Effector CD4-positive, alpha-beta T cell (primary cell): ENCODE measurements around the gene OARD1.

ENCODE experiments used
- DNase-seq: peaks from one replicate; pipeline ENCODE4 v3.0.0-alpha.2; 2020

The OARD1 gene

DNA sequence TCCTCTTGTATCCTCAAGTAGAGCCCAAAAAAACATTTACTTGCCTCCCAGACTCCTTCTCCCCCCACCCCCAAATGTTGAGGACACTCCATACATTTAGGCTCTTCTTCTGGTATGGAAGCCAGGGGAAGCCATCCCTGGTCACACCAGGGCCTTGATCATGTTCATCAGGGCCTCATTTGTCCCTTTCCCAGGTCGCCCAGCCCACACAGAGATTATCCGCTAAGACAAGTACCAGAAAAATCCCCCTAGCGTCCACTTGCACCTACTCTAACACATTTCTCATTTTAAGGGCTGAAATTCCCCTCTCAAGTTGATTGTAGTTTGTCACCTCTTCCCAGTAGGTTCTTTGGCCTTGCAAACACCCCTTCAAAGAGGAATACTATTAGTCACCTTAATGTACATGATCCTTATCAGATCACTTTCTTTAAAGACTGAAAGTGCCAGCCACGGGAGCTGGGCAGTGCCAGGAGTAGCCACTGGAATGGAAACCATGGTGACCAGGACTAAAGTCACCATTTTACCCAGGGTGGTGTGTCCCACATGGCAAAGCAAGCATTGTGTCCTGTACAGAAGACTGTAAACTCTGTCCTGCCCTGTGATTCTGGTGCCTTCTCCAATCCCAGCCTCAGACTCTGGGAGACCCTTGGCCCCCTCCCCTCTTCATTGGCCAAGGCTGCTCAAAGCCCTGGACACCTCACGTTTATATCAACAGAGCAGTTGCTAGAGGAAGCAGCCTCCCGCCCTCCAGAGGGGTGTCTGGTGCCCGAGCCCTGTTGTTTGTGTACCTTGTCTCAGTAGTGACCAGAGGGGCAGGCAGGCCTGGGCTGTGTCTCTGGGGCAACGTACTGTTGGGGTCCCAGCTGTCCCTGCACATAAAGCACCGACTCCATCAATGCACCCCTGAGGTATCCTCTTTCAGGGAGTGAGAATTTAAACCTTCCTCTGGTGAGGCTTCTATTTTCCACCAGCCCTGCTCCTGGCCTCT lies 24.1 kb downstream of the OARD1 start:
- no peak for DNase-seq

- no peak for DNase-seq
Observed at GRCh38 chr6:41047306-41047705, 24.9 kb downstream of the OARD1 start.

- no peak for DNase-seq
Observed at GRCh38 chr6:41046084-41046483, 26.1 kb downstream of the OARD1 start.

DNA sequence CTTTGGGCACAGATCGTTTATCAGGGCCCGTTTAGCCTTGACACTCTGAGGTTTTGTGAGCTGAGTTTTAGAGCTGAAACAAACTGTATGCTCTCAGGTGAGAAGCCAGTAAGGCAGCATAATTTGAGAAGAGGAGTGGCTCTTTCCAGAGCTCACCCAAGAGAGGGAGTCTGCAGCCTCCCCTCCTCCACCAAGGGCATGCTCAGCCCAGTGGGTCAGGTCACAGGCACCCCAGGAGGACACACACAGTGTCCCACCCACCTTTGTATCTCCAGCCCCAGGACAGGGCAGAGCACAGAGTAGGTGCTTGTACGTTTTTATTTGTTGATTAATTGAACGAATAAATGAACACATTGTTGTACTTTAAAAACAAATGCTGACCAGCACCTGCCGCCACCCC lies 26.5 kb downstream of the OARD1 start:
- no peak for DNase-seq

DNA sequence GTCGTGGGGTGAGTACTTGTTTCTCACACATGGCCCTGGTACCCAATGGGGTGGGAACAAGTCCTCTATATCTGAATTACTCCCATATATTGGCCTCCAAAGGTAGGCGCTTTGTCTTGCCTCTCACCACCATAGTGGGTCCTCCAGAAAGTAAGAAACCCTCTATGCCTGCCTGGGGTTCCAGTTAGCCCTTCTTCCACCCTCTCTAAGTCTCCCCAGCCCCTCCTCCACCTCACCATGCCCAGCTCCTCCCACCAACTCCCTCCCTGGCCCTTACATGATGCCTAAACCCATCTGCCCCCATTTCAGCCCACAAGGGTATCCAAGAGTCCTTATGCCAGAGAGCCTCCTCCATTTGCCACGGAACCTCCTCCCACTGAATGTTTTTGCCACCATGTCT lies 29.0 kb downstream of the OARD1 start:
- DNase-seq = no peak

GRCh38 chr6:41042226-41043055 lies 29.7 kb downstream of the OARD1 start, which contains the start of gene TSPO2:
Gene TSPO2, plus strand, starts transcription at chr6:41042467. Its CDS starts 519 bp downstream, at chr6:41042986.
- DNase-seq = no peak

DNA sequence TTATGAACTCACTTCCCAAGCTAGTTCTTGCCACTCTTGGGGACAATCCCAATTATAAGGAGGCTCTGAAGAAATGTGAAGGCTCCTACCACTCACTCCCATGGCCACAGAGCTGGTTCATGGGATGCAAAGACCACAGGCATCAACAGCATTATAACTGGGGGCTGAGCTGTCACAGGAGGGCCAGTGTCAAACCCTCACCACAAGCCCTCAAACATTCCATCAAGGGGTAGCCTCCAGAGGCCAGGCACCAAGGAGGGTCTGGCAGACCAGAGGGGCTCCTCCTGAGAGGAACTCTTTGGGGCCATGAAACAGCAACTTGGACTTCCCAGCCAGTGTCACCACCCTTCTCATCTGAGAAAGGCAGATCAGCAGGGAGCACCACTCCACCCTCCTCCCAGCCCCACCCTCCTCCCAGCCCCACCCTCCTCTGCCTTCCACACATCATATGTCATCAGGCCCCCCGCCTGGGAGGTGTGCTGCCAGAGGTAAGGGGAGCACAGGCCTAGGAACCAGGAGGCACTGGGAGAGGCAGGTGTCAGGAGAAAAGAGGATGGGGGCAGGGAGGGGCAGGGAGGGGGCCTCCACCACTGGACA lies 31.1 kb downstream of the OARD1 start:
- DNase-seq = no peak

DNA sequence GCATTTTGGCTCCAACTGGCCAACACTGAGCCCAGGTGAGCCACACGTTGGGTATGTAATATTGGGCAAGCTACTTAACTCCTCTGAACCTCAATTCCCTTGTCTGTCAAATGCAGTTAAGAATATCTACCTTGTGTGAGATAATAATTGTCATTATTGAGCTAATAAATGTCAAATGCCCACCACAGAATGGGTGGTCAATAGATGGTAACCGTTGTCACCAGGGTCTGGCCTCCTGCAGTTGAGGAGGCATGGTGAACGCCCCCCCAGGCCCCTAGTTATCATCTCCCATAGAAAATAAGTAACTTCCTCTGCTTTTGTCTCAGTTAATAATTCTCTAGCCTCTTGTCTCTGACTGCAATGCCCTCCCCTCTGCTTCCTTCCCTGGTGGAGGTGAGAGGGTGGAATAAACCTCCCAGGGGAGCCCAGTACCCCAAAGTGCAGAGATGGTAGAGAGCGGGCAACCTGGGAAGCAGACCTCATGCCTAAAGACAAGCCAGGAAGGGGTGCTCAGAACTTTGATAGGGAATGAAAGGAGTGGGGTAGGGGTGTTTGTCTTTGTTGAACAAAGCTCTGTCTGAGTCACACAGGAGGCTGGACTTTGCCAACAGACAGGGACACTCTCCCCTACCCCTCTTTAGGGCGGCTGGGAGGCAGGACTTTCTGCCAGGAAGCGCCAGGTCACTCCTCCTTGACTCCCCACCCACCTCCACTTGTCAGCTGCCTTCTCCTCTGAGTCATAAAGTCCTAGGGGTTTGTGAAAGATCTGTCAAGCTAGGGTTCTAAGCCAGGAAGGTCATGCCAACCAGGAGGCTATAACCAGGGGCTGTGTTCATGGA lies 31.8 kb downstream of the OARD1 start:
- no peak for DNase-seq

- DNase-seq = peak; percentile 36
Observed at GRCh38 chr6:41039060-41039998, 32.8 kb downstream of the OARD1 start, which contains the start of gene UNC5CL. Gene UNC5CL, minus strand, starts transcription at chr6:41039221. Its CDS starts 4,147 bp downstream, at chr6:41035074.

DNA sequence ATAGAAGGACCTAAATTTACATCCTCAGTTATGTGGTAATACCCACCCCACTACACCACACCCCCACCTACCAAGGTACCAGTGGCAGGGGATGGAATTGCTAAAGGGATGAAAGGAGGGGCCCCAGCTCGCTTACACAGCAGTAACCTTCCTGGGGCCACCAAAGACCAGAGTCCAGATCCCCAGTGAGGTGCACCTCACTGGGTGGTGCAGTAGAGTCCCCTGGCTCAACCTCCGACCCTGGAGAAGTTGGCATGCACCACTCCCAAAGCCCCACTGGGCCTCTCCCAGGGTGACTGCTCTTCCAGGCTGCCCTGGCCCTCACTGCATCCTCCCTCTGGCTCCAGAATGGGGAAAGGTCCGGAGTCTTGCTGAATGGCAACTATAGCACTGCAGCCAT lies 34.0 kb downstream of the OARD1 start:
- no peak for DNase-seq

DNA sequence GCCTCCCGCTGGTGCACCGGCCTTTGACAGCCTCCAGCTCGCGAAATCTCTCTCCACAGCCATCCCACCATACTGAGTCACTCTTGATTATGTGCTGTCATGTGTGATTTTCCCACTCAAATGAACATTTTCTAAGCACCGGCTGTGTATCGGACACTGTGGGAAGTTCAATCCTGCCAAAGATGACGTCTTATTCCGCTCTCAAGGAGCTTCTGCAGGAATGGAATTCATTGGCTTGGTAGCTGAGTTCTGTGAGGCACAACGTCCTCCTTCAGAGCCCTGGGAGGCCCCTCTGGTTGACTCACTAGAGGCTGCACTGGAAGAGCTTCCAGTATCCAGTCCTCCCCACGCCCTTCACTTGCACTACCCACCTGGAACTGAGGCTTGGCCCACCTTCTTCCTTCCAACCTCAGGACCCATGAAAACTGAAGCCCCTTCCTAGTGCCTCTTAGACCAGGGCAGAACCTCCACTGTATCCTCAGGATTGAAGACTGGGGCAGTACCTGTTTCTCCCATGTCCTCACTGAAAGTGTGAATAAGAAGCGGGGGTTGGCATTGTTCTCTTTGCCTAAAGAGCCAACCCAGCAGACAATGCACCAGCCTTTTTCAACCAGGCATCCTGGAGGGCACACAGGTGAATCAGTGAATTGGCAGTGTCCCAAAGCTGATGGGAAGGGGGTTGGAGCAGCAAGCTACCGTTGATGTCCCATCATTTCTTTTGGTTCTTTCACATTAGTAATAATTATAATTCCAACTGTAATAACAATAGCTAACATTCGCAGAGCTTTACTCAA lies 34.9 kb downstream of the OARD1 start:
- no peak for DNase-seq

GRCh38 chr6:41036601-41037000 lies 35.6 kb downstream of the OARD1 start:
- DNase-seq = no peak

DNA sequence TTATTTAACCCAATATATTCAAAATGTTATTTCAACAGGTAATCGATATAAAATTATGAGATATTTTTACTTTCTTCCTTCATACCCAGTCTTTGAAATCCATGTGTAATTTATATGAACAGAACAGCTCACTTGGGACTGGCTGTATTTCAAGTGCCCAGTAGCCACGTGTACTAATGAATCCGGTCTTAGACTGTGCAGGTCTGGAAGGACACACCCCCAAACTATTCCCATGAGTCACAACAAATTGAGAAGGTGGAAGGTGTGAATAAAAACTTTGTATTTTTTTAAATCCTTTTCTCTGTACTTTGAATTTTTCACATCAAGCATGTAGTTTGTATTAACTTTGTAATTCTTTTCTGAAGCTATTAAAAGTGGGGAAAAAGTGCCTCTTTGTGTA lies 36.0 kb downstream of the OARD1 start:
- no peak for DNase-seq

DNA sequence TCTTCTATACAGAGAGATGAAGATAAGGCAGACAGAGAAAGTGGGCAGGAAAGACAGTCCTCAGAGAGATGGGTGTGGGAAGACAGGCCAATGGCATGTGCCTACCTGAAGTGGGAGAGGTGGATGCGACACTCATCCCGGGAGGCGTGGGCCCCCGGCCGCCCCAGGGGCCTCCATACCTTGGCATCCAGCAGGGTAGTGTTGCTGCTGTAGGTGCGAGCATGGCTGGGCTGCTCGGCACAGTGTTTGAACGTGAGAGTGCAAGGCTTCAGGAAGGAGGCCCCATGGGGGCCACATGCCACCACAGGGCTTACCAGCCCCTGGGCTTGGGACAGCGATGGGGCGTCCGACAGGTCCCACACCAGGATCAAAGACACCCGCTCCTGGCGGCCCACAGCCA lies 38.4 kb downstream of the OARD1 start:
- DNase-seq = no peak

DNA sequence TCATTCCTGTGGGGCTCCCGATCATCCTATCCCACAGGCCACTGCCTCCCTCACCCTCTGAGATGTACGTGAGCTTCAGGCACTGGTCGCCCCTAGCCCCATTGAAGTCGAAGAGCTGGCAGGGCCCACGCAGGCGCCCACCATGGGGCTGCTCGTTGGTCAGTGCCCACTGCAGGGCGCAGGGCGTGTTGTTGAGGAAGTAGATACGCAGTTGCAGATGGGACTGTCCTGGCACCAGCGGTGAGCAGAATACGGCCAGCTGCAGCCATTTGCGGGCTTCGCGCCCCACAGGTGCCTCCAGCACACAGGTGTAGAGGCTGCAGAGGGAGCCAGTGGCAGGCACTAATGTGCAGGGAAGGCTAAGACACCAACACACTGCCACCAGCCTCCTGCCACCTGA lies 39.3 kb downstream of the OARD1 start:
- DNase-seq = no peak

DNA sequence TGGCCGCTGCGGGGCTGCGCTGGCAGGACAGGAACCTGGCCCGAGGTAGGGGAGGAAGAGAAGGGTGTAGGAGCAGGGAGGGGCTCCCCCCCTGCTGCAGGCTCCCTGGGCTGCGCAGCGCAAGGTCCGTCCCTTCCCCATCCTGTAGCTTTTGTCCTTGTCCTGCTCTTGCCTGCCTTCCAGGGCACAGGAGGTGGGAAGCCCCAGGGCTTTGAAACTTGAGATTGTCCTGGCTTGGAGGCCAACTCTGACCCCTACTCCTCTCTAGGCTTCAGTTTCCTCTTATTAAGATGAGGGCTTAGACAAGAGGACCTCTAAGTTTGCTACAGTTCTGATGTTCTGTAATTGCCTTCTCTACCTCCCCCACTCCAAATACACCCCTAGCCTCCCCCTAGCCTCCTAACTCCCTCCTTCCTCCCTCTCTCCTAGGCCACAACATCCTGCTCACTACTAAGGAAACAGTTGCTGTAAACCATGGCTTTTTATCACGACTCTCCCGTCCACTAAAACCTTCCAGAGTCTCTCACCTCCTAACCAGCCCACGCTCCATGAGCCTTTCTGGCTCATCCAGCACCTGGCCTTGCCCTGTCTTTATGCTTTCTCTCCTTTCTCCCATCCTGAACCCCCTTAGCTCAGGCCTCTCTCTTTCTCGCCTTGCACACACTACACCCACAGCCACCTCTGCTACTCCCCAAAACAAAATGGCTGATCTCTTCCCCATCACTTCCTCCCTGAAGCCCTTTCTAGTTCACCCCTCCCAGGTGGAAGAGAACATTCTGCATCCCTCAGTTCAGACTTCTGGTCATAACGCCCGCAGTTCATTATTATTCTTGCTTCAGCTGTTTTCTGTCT lies 43.4 kb downstream of the OARD1 start:
- no peak for DNase-seq

- DNase-seq = peak; percentile 59
Observed at GRCh38 chr6:41027799-41028560, 44.2 kb downstream of the OARD1 start.

GRCh38 chr6:41027241-41027640 lies 44.9 kb downstream of the OARD1 start:
- DNase-seq = no peak
